GM18520 (cell line): ENCODE measurements around the gene HS2ST1.

Experiments
- ATAC-seq: cut with Tn5 transposase; IDR thresholded peaks from one replicate; pipeline ENCODE4 v1.9.1; 2021; ENCODE audit not compliant: unreplicated experiment

The HS2ST1 gene

GRCh38 chr1:87104945-87105344, 190.5 kb downstream of the HS2ST1 start:
- no peak for ATAC-seq

- no peak for ATAC-seq
Measured at GRCh38 chr1:87106144-87106543, 191.7 kb downstream of the HS2ST1 start.

GRCh38 chr1:87106867-87107266, 192.4 kb downstream of the HS2ST1 start:
- ATAC-seq, result no peak

- no peak for ATAC-seq
Measured at GRCh38 chr1:87108228-87108627, 193.8 kb downstream of the HS2ST1 start.

- no peak for ATAC-seq
Measured at GRCh38 chr1:87108814-87109411, 194.5 kb downstream of the HS2ST1 start.

- no peak for ATAC-seq
Measured at GRCh38 chr1:87111659-87112371, 197.4 kb downstream of the HS2ST1 start.

- ATAC-seq, result no peak
Measured at GRCh38 chr1:87113313-87113712, 198.9 kb downstream of the HS2ST1 start.

GRCh38 chr1:87115317-87115890, 201.0 kb downstream of the HS2ST1 start:
- ATAC-seq, result no peak

- ATAC-seq, result no peak
Measured at GRCh38 chr1:87115891-87116290, 201.5 kb downstream of the HS2ST1 start.

GRCh38 chr1:87117761-87118368, 203.4 kb downstream of the HS2ST1 start:
- no peak for ATAC-seq

GRCh38 chr1:87119541-87120140, 205.2 kb downstream of the HS2ST1 start:
- ATAC-seq, result no peak

- ATAC-seq, result no peak
Measured at GRCh38 chr1:87120779-87121178, 206.3 kb downstream of the HS2ST1 start.

GRCh38 chr1:87121711-87122163, 207.3 kb downstream of the HS2ST1 start:
- ATAC-seq, result no peak

- no peak for ATAC-seq
Measured at GRCh38 chr1:87122243-87122642, 207.8 kb downstream of the HS2ST1 start.

GRCh38 chr1:87123610-87124009, 209.2 kb downstream of the HS2ST1 start:
- no peak for ATAC-seq

- no peak for ATAC-seq
Measured at GRCh38 chr1:87126886-87127505, 212.6 kb downstream of the HS2ST1 start.

GRCh38 chr1:87127581-87127980, 213.1 kb downstream of the HS2ST1 start:
- ATAC-seq, result no peak

GRCh38 chr1:87129038-87129437, 214.6 kb downstream of the HS2ST1 start:
- ATAC-seq, result no peak

GRCh38 chr1:87129606-87130005, 215.2 kb downstream of the HS2ST1 start:
- no peak for ATAC-seq

GRCh38 chr1:87130438-87130837, 216.0 kb downstream of the HS2ST1 start:
- ATAC-seq, result no peak

GRCh38 chr1:87131809-87132283, 217.4 kb downstream of the HS2ST1 start:
- peak; percentile 94 for ATAC-seq
